NCI-H2107 treated with DMSO at 0.1 percent for 48 hours (cell line): ENCODE results near the gene NPB.
"Not testable (repeated sequence)": the region's sequence is repeated elsewhere in the genome, so short reads cannot be mapped to it uniquely, and the experiment has no call there.

ENCODE experiments used
- DNase-seq: peaks from one replicate; lab custom pipeline; 2025; ENCODE audit not compliant: unreplicated experiment; lab: John Stamatoyannopoulos, UW

NPB gene

GRCh38 chr17:81910840-81911276, 8.8 kb downstream of the NPB start:
- no peak for DNase-seq

DNA sequence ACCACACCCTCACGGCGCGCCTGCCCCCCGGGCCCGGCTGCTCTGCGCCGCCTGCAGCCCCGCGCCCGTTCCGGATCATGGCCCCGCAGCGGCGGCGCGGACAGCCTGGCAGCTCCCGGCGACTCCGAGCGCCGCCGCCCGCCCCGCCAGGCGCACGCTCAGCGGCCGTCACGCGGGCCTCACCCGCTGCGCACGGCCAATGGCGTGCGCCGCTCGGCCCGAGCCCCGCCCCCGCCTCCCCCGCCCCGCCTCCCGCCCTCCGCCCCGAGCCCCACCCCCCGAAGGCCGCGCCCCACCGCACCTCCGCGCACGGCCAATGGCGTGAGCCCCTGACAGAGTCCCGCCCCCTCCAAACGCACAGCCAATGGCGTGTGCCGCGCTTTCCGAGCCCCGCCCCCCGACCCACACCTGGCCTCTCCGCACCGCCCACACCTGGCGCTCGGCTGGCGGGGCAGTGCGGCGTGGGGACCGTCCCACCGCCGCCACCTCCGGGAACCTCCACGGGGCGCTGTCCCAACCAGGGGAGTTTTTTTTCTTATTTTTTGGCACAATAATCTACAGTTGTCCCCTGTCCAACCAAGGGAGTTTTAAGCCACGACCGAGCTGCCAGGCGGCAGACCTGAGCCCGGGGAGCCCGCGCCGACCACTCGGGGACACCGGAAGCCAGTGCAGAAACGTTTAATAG, 9.4 kb downstream of the NPB start, which contains the start of gene PCYT2:
Gene PCYT2, minus strand, starts transcription at position 123 of the 685 bp plus-strand sequence. Its CDS starts 44 bp downstream, at position 79.
- DNase-seq = peak; percentile 66

DNA sequence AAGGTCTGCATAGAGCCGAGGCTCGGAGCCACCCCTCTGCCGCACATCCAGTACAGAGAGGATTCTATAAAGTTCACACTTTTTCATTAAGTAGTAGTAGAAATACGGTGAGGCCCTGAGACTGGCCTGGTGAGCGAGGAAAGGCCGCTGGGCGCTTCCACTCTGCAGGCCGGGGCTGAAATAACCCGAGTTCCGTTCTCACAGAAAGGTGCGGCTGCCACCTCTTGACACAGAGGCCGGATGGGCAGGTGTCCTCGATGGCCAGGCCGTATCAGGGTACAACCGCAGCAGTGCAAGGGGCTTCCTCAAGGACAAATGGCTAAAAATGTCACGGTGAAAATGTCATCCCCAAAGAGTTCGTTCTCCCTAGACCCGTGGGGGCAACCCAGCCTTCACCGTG, 9.9 kb downstream of the NPB start:
- no peak for DNase-seq

GRCh38 chr17:81912441-81913309, 10.6 kb downstream of the NPB start:
- no peak for DNase-seq

DNA sequence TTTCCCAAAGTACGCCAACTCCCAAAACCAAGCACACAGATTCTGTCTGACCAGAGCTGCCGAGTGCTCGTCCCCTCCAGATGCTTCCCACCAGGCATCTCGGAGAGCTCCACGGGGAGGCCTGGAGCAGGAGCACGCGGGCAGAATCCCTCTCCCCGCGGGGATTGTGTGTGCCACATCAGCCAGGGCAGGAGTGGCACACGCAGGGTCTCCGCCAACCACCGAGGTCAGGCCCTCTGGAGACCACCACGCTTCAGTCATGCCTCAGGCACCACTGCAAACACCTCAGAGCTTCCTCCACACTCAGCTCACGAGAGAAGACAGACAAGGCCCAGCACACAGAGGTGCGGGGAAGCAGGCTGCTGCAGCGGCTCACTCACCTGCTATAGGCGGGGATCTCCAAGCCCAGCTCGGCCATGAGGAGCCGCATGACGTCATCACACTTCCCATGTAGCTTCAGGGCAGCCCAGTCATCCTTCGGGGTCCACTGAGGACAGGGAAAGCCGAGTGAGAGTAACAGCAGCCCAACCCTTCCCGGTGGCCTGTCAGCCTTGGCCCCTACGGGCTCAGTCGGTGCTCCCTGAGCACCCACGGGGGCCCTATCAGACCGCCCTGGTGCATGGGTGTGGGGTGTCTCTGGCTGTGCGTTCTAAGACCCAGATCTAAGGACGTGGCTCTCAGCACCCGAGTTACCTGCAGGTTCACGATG, 11.5 kb downstream of the NPB start:
- DNase-seq = no peak

- DNase-seq = no peak
These were observed 12.2 kb downstream of the NPB start for GRCh38 chr17:81914103-81914850.

DNA sequence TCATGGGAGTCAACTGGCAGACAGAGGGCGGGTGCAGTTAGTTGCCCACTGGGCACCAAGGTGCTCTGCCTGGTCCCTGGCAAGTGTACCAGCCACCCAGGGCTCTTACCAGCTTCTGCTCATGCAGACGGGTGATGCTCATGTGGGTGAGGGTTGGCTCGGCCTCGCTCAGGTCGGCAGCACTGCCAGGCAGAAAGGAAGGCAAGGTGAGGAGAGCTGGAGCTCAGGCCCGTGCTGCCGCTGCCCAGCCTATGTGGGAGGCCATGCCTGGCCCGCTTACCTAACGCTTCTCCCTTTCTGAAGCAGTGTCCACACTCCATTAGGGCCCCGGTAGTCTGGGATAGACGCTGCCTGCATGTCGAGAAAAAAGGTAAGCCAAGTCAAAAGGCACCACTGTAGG, 13.3 kb downstream of the NPB start:
- no peak for DNase-seq

GRCh38 chr17:81916234-81917001, 14.4 kb downstream of the NPB start:
- no peak for DNase-seq

GRCh38 chr17:81917565-81918332, 15.7 kb downstream of the NPB start, which contains the start of gene SIRT7:
Gene SIRT7 (minus strand): TSS chr17:81918176. CDS start chr17:81918131, 45 bp downstream.
- DNase-seq = peak; percentile 61

DNA sequence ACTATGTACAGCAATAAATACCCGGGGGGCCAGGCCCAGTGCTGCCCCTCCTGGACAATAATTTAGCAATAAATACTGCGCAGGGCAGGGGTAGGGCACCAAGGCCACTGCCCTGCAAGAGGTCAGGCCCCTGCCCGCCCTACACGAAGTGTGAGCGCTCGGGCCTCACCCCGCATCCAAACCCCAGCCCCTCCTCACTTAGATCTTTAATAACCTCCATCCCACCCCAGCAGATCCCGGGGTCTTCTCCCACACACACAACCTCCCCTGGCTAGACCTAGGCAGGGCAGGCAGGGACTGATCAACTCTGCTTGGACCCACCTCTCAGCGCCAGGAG, 16.3 kb downstream of the NPB start:
- DNase-seq = not testable (repeated sequence)

GRCh38 chr17:81918832-81919545, 17.0 kb downstream of the NPB start:
- no peak for DNase-seq

DNA sequence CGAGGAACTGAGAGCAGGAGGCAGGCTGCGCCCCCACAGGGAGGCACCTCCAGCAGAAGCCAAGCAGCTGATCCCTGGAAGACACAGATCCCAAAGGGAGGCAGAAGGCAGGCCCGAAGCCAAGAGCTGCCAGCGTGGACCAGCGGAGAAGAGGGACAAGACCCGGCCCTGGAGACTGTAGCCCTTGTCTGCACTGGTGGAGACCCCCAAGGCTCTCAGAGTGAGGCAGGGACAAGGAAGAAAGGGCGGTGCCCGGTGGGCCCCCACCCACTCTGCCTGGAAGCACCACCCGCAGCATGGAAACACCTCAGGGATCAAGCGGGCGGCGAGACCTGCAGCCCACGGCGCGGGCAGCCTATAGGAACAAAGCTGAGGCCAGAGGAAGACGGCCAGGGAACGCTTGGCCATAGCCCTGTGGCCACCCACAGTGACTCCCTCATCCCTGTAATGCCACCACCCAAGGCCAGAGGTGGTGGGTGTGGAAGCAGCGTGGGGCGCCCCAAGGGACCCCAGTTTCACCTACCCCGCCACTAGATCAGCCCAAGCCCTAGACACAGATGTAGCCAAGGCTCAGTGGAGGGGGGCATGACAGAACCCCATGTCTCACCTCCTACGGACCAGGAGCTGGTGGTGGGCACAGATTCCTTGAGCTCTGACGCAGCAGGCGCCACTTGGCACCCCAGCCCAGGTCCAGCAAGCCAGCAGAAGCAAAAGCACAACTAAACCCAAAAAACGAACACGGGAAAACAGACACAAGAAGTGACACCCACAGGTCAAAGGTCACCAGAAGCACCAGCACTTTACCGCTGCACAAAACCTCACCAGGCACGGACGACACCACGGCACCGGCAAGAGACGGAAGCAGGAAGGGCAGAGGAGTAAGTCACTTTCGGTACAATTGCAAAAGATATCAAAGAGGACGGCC, 18.8 kb downstream of the NPB start:
- no peak for DNase-seq

GRCh38 chr17:81921537-81921862, 19.5 kb downstream of the NPB start:
- DNase-seq = no peak

GRCh38 chr17:81921996-81922565, 20.0 kb downstream of the NPB start:
- DNase-seq = no peak

DNA sequence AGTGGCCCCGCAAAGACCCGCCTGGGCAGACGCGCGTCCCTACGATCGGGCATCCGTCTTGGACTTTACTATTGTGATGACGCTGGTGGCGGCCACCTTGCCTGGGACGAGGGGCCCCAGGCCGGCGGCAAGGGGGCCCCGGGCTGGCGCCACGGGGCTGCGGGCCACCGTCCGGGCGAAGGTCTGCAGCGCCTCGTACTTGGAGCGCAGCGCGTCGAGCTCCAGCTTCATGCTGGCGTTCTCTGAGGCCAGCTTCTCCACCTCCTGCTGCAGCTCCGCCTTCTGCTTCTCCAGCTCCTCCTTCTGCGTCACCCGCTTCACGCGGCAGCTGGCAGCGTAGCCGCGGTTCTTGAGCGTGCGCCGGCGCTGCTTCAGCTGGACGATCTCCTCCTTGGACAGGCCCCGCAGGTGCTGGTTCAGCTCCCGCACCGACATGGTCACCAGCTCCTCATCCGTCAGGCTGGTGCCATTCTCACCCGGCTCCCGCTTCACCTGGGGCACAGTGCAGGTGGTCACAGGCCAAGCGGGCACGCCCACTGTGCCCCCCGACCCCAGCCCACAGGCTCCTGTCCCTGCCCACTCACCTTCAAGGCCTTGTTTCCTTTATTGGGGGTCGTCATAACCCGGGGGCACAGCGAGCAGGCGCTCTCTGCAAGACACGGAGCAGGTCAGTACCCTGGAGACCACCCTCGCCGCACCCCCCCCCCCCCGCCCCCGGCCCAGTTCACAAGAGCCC, 20.7 kb downstream of the NPB start:
- no peak for DNase-seq

DNA sequence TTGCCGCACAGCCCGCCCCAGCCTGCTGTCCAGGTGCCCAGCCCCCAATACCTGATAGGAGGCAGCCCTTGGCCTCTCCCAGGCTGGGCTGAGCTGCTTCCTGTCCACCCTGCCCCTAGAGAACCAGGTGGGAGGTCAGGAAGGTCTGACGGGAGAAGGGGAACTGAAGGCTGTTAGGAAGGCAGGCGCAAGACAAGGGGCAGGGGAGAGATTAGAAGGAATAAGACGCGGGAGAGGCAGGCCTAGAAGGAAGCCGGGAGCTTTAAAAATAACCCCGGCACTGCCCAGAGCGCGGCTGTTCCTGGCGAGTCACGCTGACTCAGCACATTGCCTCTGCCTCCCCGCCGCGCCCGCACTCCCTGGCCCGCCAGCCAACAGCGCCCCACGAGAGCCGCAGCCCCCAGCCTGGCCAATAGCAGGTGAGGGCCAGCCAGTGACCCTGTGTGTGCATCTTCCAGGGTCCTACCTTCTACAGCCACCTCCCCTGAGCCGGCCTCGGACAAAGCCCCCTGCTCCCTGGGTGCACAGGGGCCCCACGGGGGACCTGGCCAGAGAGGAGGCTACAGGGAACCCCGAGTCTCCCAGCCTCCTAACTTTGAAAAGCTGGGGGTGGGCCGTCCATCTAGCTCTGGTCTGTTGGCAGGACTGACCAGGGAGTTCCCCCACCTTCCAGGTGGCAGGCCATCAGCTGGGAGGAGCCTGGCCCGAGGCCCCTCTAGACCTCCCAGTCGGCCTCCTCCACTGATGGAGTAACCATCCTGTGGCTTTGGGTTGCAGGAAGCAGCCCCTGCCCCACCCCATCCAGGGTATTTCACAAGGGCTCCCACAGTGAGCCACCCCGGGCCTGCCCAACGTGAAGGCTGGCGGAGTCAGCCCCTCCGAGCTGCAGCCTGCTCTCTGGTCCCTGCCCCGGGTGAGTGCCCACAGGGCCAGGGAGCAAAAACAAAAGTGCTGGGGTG, 21.5 kb downstream of the NPB start:
- DNase-seq = no peak
